Measurements from ENCODE around the gene PTOV1. TPM values are rescaled to one million over a fixed set of nuclear protein-coding genes. Genes with fewer than 3 reads are reported as not detected.

Gene PTOV1
- total RNA-seq, 4 donors from 2014 or later: 88.3 to 148 (median 98.9) TPM

- TF ChIP-seq CTCF (IDR thresholded peaks at IDR 0.05): no peak
- TF ChIP-seq POLR2A (IDR thresholded peaks at IDR 0.05): no peak
- DNase-seq: no peak
- H3K9me3 ChIP-seq: no peaks in the 10 kb centered on the region
- no peak overlapping the region for H3K4me3 ChIP-seq (replicated peaks in 1 of 3)
- H3K27me3 ChIP-seq: no peaks in the 10 kb centered on the region
- 61 to 77% methylated on average over 6 of the region's 6 CpGs for WGBS, 2 donors
- H3K27ac ChIP-seq: no peak overlapping the region
- peaks cover 13 to 15% of the 10 kb centered on the region in 2 donors for H3K36me3 ChIP-seq
- no peaks in the 10 kb centered on the region for H3K4me1 ChIP-seq
- intact Hi-C loops (cut with DNase I): no loop called here
These were observed 53.2 kb downstream of the PTOV1 start for GRCh38 chr19:49904136-49904535.

- no peak for DNase-seq
- H3K9me3 ChIP-seq: no peaks in the 10 kb centered on the region
- intact Hi-C loops (cut with DNase I): no loop called here
- no peak for TF ChIP-seq CTCF (IDR thresholded peaks at IDR 0.05)
- TF ChIP-seq POLR2A (IDR thresholded peaks at IDR 0.05): no peak
- H3K27ac ChIP-seq: no peak overlapping the region
- H3K27me3 ChIP-seq: no peaks in the 10 kb centered on the region
- H3K4me1 ChIP-seq: peaks cover 8 to 15% of the 10 kb centered on the region in 2 donors
- WGBS, 2 donors: 90 to 93% methylated on average over 16 of the region's 16 CpGs
- no peak overlapping the region for H3K4me3 ChIP-seq (replicated peaks in 1 of 3)
- peaks cover 13 to 15% of the 10 kb centered on the region in 2 donors for H3K36me3 ChIP-seq
These were observed 56.1 kb downstream of the PTOV1 start for GRCh38 chr19:49906879-49907564.

GRCh38 chr19:49907745-49908446 lies 56.9 kb downstream of the PTOV1 start:
- no peak for DNase-seq
- Histone ChIP-seq H3K36me3 (peaks cover 13 to 15% of the 10 kb centered on the region in 2 donors), H3K4me1 (peaks cover 8 to 23% of the 10 kb centered on the region in 2 donors), H3K27ac (no peak overlapping the region), H3K4me3 (replicated peaks in 1 of 3) (no peak overlapping the region), H3K9me3 (no peaks in the 10 kb centered on the region), H3K27me3 (no peaks in the 10 kb centered on the region)
- intact Hi-C loops (cut with DNase I): no loop called here
- TF ChIP-seq POLR2A (IDR thresholded peaks at IDR 0.05): no peak
- TF ChIP-seq CTCF (IDR thresholded peaks at IDR 0.05): no peak
- 90 to 94% methylated on average over 21 to 23 of the region's 23 CpGs for WGBS, 2 donors

GRCh38 chr19:49908480-49909420 lies 57.8 kb downstream of the PTOV1 start:
- intact Hi-C loops (cut with DNase I): no loop called here
- Histone ChIP-seq H3K4me3 (replicated peaks in 1 of 3) (no peak overlapping the region), H3K4me1 (peaks cover 8 to 23% of the 10 kb centered on the region in 2 donors), H3K27me3 (no peaks in the 10 kb centered on the region), H3K9me3 (no peaks in the 10 kb centered on the region), H3K36me3 (peaks cover 13 to 15% of the 10 kb centered on the region in 2 donors), H3K27ac (no peak overlapping the region)
- no peak for DNase-seq
- no peak for TF ChIP-seq POLR2A (IDR thresholded peaks at IDR 0.05)
- TF ChIP-seq CTCF (IDR thresholded peaks at IDR 0.05): no peak
- 95 to 96% methylated on average over 35 to 37 of the region's 37 CpGs for WGBS, 2 donors
